GM12872 (cell line): ENCODE data around the gene VSTM4.

Experiments
- CTCF ChIP-seq: IDR thresholded peaks from 3 replicates; pipeline ENCODE4 v1.5.1; 2011; ENCODE audit warnings: low read depth, mild to moderate bottlenecking, low read length, moderate library complexity; ENCODE audit not compliant: insufficient read depth

The VSTM4 gene

GRCh38 chr10:49049660-49050059 is 65.7 kb downstream of the VSTM4 start:
- no peak for TF ChIP-seq CTCF

- no peak for TF ChIP-seq CTCF
Measured at GRCh38 chr10:49047128-49047639, 68.1 kb downstream of the VSTM4 start.

- TF ChIP-seq CTCF, result no peak
Measured at GRCh38 chr10:49044293-49045193, 70.8 kb downstream of the VSTM4 start.

DNA sequence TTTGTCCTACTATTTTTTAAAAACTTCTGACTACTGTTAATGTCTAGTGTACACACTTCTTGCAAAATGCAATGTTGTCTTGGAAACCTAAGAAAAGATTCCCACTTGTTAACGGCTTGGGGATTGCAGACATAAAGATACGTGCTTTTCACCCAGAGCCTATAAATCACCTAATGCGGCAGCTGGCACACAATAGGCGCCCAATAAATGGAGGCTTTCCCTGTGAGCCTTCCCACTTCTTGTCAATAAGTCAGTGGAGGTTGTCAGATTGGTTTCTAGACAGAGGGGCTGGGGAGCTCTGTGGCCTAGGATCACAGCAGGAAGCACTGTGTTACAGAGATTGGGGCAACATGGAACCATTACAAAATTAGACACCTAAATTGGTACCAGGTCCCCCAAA is 74.7 kb downstream of the VSTM4 start:
- no peak for TF ChIP-seq CTCF

DNA sequence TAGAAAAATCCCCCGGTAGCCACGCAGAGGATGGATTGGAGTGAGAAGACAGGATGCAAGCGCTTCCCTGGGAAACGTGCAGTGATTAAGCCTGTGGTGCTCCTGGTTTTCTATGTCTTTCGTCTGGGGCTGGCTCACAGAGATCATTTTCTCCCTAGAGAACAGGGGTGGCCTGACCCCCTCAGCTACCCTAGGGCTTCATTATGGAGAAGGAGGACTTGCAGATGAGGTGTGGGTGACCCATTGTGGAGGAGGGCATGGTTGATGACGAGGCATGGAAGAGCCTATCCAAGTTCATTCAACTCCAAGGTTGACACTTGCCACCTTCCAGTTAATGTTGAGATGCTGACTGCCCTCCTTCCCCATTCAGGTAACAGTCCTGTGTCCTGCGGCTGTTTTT is 75.9 kb downstream of the VSTM4 start:
- TF ChIP-seq CTCF, result no peak

DNA sequence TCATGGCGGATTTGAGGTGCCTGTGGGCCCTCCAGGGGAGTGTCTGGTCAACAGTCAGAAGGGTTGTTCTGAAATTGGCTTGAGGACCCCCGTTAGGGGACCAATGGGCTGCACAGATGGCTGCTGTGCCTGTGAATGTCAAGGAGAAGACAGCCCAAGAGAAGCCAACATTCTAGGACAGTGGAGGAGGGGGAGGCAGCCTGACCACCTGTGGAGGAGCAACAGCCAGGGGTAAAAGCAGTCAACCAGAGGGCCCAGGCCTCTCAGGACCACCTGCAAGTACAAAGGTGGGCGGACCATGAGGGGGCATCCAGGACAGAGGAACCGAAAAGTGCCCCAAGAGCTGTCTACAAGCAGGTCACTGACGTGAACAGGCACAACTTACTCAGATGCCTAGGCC is 76.6 kb downstream of the VSTM4 start:
- TF ChIP-seq CTCF, result no peak

DNA sequence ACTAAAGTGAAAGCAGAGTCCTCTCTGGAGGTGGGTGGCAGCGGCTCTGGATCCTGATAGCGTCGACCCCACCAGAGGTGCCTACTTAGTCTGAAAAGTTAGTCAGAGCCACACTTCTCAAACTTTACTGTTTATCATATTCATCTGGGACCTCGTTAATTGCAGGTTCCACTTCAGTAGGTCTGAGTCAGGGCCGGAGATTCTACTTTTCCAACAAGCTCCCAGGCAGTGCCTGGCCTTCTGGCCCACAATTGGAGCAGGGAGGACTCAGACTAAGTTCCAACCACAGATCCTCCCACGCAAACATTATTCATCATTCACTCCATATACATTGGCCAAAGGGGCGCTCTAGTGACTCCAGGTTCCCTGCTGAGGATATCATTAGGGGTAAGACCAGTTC is 78.1 kb downstream of the VSTM4 start:
- no peak for TF ChIP-seq CTCF
